ENCODE data around the gene MNX1.

Gene MNX1

GRCh38 chr7:156994417-156994816, 16.0 kb downstream of the MNX1 start:
- no peak for DNase-seq (ENCODE audit: extremely low spot score)
- POLR2A ChIA-PET = no interaction called here
- no peak for TF ChIP-seq CTBP1 (IDR thresholded peaks at IDR 0.05; ENCODE audit: borderline replicate concordance)
- no peak for TF ChIP-seq L3MBTL2 (conservative IDR thresholded peaks at IDR 0.05)
- TF ChIP-seq PKNOX1 (IDR thresholded peaks at IDR 0.05) = no peak
- TF ChIP-seq NFRKB (IDR thresholded peaks at IDR 0.05) = no peak
- TF ChIP-seq SP1 (IDR thresholded peaks at IDR 0.05) = no peak
- no peak for TF ChIP-seq TARDBP (IDR thresholded peaks at IDR 0.05)
- TF ChIP-seq HDGF (IDR thresholded peaks at IDR 0.05; ENCODE audit: borderline replicate concordance) = no peak
- CTCF ChIA-PET = no interaction called here

GRCh38 chr7:156993925-156994235, 16.6 kb downstream of the MNX1 start:
- POLR2A ChIA-PET = interaction anchor here (0.8 to 1.3 kb wide), 3 partner anchors 17 to 44 kb away, joined by 3 to 5 read pairs (median 3); partner anchors contain the start of genes MNX1 and NOM1
- TF ChIP-seq FOXA1 (IDR thresholded peaks at IDR 0.05) = no peak
- no peak for TF ChIP-seq LEF1 (IDR thresholded peaks at IDR 0.05; ENCODE audit: borderline replicate concordance)
- no peak for TF ChIP-seq NFRKB (IDR thresholded peaks at IDR 0.05)
- no peak for TF ChIP-seq FOXK2 (IDR thresholded peaks at IDR 0.05)
- no peak for TF ChIP-seq ELF4 (IDR thresholded peaks at IDR 0.05)
- no peak for TF ChIP-seq L3MBTL2 (conservative IDR thresholded peaks at IDR 0.05)
- no peak for TF ChIP-seq ZNF384 (IDR thresholded peaks at IDR 0.05)
- no peak for TF ChIP-seq PKNOX1 (IDR thresholded peaks at IDR 0.05)
- TF ChIP-seq SP1 (IDR thresholded peaks at IDR 0.05) = no peak
- no peak for TF ChIP-seq TARDBP (IDR thresholded peaks at IDR 0.05)
- TF ChIP-seq HDGF (IDR thresholded peaks at IDR 0.05; ENCODE audit: borderline replicate concordance) = no peak
- no peak for TF ChIP-seq FOXM1 (IDR thresholded peaks at IDR 0.05; ENCODE audit: borderline replicate concordance)
- TF ChIP-seq CTBP1 (IDR thresholded peaks at IDR 0.05; ENCODE audit: borderline replicate concordance) = no peak
- TF ChIP-seq ARNT (IDR thresholded peaks at IDR 0.05) = no peak
- TF ChIP-seq SUZ12 (IDR thresholded peaks at IDR 0.05) = no peak
- no peak for TF ChIP-seq BHLHE40 (IDR thresholded peaks at IDR 0.05; ENCODE audit: borderline replicate concordance)
- CTCF ChIA-PET = no interaction called here
- DNase-seq (ENCODE audit: extremely low spot score) = no peak

GRCh38 chr7:156993021-156993924, 17.2 kb downstream of the MNX1 start:
- no peak for DNase-seq (ENCODE audit: extremely low spot score)
- TF ChIP-seq ARNT (IDR thresholded peaks at IDR 0.05) = no peak
- ChIA-PET POLR2A (interaction anchor here (0.8 to 1.3 kb wide), 4 partner anchors 17 to 44 kb away, joined by 3 to 5 read pairs (median 4); partner anchors contain the start of genes MNX1 and NOM1), CTCF (no interaction called here)

- POLR2A ChIA-PET = interaction anchor here (1.6 kb wide), 1 partner anchor 21 kb away, joined by 4 read pairs; the partner anchor contains the start of gene MNX1
Observed at GRCh38 chr7:156989766-156990535, 20.5 kb downstream of the MNX1 start.

GRCh38 chr7:156988343-156989185, 21.9 kb downstream of the MNX1 start:
- no peak for TF ChIP-seq SP1 (IDR thresholded peaks at IDR 0.05)
- TF ChIP-seq TARDBP (IDR thresholded peaks at IDR 0.05) = no peak
- no peak for TF ChIP-seq L3MBTL2 (conservative IDR thresholded peaks at IDR 0.05)
- TF ChIP-seq ARNT (IDR thresholded peaks at IDR 0.05) = no peak
- TF ChIP-seq PKNOX1 (IDR thresholded peaks at IDR 0.05) = no peak
- no peak for TF ChIP-seq SUZ12 (IDR thresholded peaks at IDR 0.05)
- TF ChIP-seq FOXA1 (IDR thresholded peaks at IDR 0.05) = no peak
- TF ChIP-seq BHLHE40 (IDR thresholded peaks at IDR 0.05; ENCODE audit: borderline replicate concordance) = no peak
- TF ChIP-seq FOXM1 (IDR thresholded peaks at IDR 0.05; ENCODE audit: borderline replicate concordance) = no peak
- TF ChIP-seq FOXK2 (IDR thresholded peaks at IDR 0.05) = no peak
- no peak for TF ChIP-seq ELF4 (IDR thresholded peaks at IDR 0.05)
- no peak for TF ChIP-seq LEF1 (IDR thresholded peaks at IDR 0.05; ENCODE audit: borderline replicate concordance)
- no peak for TF ChIP-seq CTBP1 (IDR thresholded peaks at IDR 0.05; ENCODE audit: borderline replicate concordance)
- TF ChIP-seq NFRKB (IDR thresholded peaks at IDR 0.05) = no peak
- TF ChIP-seq HDGF (IDR thresholded peaks at IDR 0.05; ENCODE audit: borderline replicate concordance) = no peak
- no peak for TF ChIP-seq ZNF384 (IDR thresholded peaks at IDR 0.05)
- POLR2A ChIA-PET = no interaction called here
- no peak for DNase-seq (ENCODE audit: extremely low spot score)
- CTCF ChIA-PET = no interaction called here

More at GRCh38 chr7:156989766-156990535, 20.5 kb downstream of the MNX1 start:
- no peak for DNase-seq (ENCODE audit: extremely low spot score)
- CTCF ChIA-PET = no interaction called here
- no peak for TF ChIP-seq FOXA1 (IDR thresholded peaks at IDR 0.05)
- TF ChIP-seq BHLHE40 (IDR thresholded peaks at IDR 0.05; ENCODE audit: borderline replicate concordance) = no peak
- no peak for TF ChIP-seq SUZ12 (IDR thresholded peaks at IDR 0.05)
- no peak for TF ChIP-seq ELF4 (IDR thresholded peaks at IDR 0.05)
